HG02571 (cell line): ENCODE measurements around the gene EEF1AKMT3.
A peak's percentile ranks its signal among the peaks of the same experiment; 100 is the strongest.

Experiments used
- ATAC-seq: cut with Tn5 transposase; IDR thresholded peaks from one replicate; pipeline ENCODE4 v1.9.1; 2021; ENCODE audit warnings: mild to moderate bottlenecking, moderate library complexity; ENCODE audit not compliant: unreplicated experiment

EEF1AKMT3 gene

GRCh38 chr12:57782243-57782607 lies 9.8 kb downstream of the EEF1AKMT3 start:
- ATAC-seq = no peak

DNA sequence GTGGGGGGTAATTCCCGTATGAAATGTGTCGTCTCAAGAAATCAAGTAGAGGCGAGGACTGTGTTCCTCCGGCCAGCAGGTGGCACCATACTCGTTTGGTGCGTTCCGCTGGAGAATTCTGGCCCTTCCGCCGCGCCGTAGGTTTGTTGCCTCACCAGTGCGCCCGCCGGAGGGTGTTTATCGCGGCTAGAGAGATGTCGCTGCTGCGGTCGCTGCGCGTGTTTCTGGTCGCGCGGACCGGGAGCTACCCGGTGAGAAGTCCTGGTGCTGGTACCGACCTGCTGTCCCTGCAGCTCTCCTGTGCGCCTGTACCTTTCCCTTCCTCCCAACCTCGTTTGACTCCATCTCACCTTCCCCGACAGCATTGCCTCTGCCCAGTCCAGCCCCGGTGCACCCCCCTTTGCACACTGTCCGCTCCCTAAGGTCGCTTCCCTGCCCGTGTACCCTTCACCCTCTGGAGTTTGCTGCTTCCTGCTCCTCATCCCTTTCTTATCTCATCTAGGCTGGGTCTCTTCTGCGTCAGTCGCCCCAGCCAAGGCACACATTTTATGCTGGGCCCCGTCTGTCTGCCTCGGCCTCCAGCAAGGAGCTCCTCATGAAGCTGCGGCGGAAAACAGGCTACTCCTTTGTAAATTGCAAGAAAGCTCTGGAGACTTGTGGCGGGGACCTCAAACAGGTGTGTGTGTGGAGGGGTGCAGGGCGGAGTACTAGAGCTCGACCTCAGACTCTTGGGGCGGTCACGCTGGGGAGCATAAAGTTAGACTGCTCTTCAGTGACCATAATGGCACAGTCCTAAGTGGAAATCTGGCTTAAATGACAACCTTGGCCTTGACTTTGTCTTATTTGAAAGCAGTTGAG lies 10.4 kb downstream of the EEF1AKMT3 start, which contains the start of gene TSFM:
TSFM (plus strand) TSS at position 180 of the 858 bp plus-strand sequence; CDS start at position 195, 15 bp downstream.
- peak; percentile 80 for ATAC-seq

DNA sequence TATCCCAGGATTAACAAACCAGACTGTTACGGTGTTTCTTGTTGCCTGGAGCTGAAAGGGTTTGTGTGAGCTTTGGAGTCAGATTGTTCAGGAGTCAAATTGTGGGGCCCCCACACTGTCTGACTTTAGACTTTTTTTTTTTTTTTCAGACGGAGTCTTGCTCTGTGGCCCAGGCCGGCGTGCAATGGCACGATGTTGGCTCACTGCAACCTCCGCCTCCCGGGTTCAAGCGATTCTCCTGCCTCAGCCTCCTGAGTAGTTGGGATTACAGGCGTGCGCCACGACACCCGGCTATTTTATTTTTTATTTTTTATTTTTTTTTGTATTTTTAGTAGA lies 11.0 kb downstream of the EEF1AKMT3 start:
- no peak for ATAC-seq

DNA sequence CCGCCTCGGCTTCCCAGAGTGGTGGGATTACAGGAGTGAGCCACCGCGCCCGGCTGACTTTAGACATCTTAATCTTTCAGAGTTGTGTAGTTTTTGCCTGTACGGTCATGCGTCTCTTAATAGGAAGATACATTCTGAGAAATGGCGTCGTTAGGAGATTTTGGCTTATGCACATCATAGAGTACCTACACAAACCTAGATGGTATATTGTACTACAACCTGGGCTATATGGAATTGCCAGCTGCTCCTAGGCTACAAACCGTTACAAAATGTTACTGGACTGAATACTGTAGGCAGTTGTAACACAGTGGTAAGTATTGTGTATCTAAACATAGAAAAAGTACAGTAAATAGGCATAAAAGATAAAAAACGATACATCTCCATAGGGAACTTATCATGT lies 11.4 kb downstream of the EEF1AKMT3 start:
- no peak for ATAC-seq

DNA sequence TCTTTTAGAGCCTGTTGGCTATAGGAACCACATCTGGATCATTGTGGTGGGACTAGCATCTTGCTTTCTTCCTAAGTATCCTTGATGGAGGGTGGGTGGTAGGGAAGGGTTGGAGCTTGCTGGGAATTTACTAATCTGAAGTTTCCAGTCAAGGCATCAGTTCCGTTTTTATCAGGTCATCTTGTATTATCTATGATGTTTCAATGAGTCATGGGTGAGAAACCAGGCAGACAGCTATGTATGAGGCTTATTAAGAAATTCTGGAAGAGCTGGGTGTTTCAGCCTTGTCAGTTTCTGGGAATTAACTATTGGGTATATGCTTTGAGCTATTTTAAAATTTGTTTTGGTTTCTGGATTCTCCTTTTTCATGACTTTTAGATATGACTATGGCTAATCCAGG lies 21.5 kb downstream of the EEF1AKMT3 start:
- no peak for ATAC-seq

GRCh38 chr12:57795354-57795753 lies 22.9 kb downstream of the EEF1AKMT3 start:
- ATAC-seq = no peak

GRCh38 chr12:57796996-57797395 lies 24.6 kb downstream of the EEF1AKMT3 start:
- no peak for ATAC-seq

GRCh38 chr12:57797933-57798332 lies 25.5 kb downstream of the EEF1AKMT3 start:
- no peak for ATAC-seq

DNA sequence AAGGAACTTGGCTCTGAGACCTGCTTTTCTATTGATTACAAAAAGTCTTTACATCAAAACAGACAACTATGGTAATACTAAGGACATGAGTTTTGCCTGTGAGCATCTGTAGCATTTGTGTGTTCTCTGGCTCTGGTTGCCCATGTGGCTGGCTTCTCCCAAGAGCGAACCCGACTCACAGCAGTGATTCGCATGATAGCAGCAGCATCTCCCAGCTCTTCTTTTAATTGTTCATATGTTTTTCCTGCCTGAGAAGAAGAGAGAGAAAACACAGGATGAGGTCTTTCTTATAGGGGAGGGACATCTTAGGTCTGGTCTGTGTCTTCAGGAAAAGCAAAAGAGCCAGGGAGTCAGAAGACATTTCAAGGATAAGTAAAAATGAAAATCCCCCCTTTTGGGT lies 28.6 kb downstream of the EEF1AKMT3 start:
- no peak for ATAC-seq

GRCh38 chr12:57802607-57803006 lies 30.2 kb downstream of the EEF1AKMT3 start:
- no peak for ATAC-seq

DNA sequence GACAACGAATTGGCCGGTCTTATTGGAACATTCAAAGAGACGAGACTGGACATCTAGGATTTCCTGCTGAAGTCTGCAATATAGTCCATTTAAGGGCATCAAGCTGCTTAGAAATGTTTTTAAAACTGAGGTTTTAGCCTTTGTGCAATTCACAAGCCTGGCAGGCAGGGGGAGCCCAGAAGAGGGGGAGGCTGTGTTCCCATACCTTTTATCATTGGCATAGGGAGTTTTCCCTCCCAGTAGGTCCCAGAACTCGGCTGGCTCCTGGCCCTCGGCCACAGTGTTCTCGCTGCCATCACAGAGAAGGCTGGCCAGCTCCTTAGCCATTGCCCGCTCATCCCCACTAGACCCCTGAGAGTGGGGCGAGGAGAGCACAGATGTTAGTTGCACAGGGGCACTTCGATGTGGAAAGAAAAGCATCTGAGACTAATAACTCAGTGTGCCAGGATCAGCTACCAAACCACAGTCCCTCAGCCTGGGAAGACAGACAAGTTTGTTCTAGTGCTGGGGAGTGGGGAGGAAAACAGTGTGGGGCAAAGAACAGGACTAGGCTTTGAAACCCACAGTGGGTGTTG lies 31.0 kb downstream of the EEF1AKMT3 start:
- no peak for ATAC-seq

- ATAC-seq = no peak
Measured at GRCh38 chr12:57806677-57807076, 34.3 kb downstream of the EEF1AKMT3 start.

GRCh38 chr12:57807285-57807684 lies 34.9 kb downstream of the EEF1AKMT3 start:
- ATAC-seq = no peak

- no peak for ATAC-seq
Measured at GRCh38 chr12:57808351-57808750, 35.9 kb downstream of the EEF1AKMT3 start.

GRCh38 chr12:57809425-57809824 lies 37.0 kb downstream of the EEF1AKMT3 start:
- no peak for ATAC-seq

GRCh38 chr12:57810450-57810849 lies 38.0 kb downstream of the EEF1AKMT3 start:
- no peak for ATAC-seq

- ATAC-seq = no peak
Measured at GRCh38 chr12:57811028-57811755, 38.8 kb downstream of the EEF1AKMT3 start.

GRCh38 chr12:57813111-57813970 lies 40.9 kb downstream of the EEF1AKMT3 start:
- no peak for ATAC-seq

- no peak for ATAC-seq
Measured at GRCh38 chr12:57813971-57814772, 41.8 kb downstream of the EEF1AKMT3 start.
